ENCODE data around the gene LRRC49.

- no peak for TF ChIP-seq MYC (IDR thresholded peaks at IDR 0.05; ENCODE audit: borderline replicate concordance, low read length)
- no peak for TF ChIP-seq CTCF (IDR thresholded peaks at IDR 0.05)
- TF ChIP-seq USF2 (IDR thresholded peaks at IDR 0.05): no peak
- no peak for TF ChIP-seq HDAC2 (IDR thresholded peaks at IDR 0.05)
- no peak for TF ChIP-seq PBX3 (IDR thresholded peaks at IDR 0.05)
- no peak for TF ChIP-seq CBX2 (IDR thresholded peaks at IDR 0.05; ENCODE audit: borderline replicate concordance, low read depth)
Observed at GRCh38 chr15:71050461-71050860, 157.8 kb downstream of the LRRC49 start.

Measured in A549 (cell line).